ENCODE measurements around the gene CDH23.
A peak's percentile ranks its signal among the peaks of the same experiment; 100 is the strongest.

DNA sequence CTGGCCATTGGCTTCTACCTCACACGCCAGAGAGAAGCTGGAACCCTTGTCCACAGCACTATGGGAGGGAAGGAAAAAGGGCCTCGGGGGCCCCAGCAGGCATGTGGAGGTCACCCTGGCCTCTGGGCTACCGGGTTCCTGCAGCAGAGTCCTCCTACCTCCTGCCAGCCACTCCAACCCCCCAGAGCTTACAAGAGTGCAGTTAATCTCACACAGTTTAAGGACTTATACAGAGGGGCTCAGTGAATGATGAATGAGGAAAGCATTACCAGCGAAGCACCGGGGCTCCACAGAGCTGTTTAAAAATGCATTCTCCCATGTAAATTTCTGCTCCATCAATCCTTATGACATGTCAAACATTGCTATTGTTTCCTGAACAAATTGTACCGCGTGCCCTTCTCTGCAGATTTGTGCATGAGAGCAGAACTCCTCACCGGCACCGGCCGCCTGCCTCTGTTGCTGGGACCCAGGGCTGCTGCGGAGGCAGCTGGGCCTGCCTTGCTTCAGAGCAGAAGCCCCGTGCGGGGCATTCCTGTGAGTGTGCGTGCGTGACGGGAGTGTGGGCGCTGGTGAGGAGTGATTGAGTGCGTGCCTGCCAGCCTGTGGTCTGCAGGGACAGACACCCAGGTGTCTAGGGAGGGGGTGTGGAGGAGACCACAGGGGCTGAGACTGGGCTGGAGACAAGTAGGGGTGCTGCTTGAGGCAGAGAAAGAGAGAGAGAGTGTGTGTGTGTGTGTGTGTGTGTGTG is 270.1 kb downstream of the CDH23 start:
- TF ChIP-seq, protein P1, sequence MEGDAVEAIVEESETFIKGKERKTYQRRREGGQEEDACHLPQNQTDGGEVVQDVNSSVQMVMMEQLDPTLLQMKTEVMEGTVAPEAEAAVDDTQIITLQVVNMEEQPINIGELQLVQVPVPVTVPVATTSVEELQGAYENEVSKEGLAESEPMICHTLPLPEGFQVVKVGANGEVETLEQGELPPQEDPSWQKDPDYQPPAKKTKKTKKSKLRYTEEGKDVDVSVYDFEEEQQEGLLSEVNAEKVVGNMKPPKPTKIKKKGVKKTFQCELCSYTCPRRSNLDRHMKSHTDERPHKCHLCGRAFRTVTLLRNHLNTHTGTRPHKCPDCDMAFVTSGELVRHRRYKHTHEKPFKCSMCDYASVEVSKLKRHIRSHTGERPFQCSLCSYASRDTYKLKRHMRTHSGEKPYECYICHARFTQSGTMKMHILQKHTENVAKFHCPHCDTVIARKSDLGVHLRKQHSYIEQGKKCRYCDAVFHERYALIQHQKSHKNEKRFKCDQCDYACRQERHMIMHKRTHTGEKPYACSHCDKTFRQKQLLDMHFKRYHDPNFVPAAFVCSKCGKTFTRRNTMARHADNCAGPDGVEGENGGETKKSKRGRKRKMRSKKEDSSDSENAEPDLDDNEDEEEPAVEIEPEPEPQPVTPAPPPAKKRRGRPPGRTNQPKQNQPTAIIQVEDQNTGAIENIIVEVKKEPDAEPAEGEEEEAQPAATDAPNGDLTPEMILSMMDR (IDR thresholded peaks at IDR 0.05), result no peak
- TF ChIP-seq POLR2A (IDR thresholded peaks at IDR 0.05; ENCODE audit: low read depth) (no peak), POLR2AphosphoS5 (IDR thresholded peaks at IDR 0.05) (peak in 1 of 2 donors; percentile 34)
